Measurements from ENCODE around the gene TRPT1.
A peak's percentile ranks its signal among the peaks of the same experiment; 100 is the strongest.

Gene TRPT1

GRCh38 chr11:64248578-64248977 is 22.6 kb upstream of the TRPT1 start (continued):
- TF ChIP-seq PRDM10 (tag by site-specific recombination; IDR thresholded peaks at IDR 0.05) (no peak), ZBTB20 (tag by site-specific recombination; IDR thresholded peaks at IDR 0.05) (no peak), ZNF24 (tag by site-specific recombination; IDR thresholded peaks at IDR 0.05) (no peak), SCRT1 (tag by site-specific recombination; IDR thresholded peaks at IDR 0.05; ENCODE audit: borderline replicate concordance) (no peak), KLF8 (tag by site-specific recombination; IDR thresholded peaks at IDR 0.05) (no peak), GLI2 (tag by site-specific recombination; IDR thresholded peaks at IDR 0.05; ENCODE audit: borderline replicate concordance, low read depth) (no peak), KLF9 (tag by site-specific recombination; IDR thresholded peaks at IDR 0.05; ENCODE audit: low read depth) (no peak)

DNA sequence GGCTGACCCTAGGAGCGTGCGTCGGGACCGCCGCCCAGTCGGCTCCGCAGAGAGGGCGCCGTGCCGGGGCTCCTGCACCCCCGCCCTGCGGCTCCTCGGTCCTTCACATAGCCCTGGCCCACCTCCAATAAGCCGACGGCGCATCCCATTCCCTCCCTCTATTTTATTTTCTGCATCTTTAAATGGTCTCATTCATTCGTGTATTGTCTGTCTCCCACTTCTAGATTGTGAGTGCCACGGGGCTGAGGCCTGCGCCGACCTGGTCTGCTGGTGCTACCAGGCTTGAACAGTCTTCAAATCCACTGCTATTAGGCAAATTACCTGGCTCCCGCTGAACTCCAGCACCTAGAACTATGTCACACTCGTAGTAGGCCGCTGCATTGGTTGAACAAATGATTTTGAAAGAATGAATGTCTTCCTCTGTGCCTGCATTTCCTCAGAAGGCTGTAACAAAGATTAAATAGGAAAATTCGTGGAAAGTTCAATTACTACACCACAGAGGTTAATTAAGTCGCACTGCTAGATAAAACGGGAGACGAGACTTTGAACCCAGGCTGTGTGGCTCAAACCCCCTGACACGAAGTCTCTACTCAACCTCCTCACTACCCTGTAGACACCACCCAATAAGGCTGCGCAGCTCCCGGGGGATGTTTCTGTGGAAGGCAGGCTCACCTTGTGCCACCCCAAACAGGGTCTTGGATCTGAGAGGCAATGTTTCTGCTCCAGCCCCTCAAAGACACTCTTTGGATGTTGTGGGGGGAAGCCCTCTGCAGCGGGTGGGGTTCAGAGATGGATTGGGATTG is 21.9 kb upstream of the TRPT1 start:
- no peak overlapping the region for H3K27ac ChIP-seq (ENCODE audit: extremely low read depth, low read depth, low read length)
- peaks cover 0 to 20% of the 10 kb centered on the region in 2 experiments; a peak in 1 of 3 replicates for H3K36me3 ChIP-seq (ENCODE audit: control insufficient read depth in 2 of 2, insufficient read depth in 1 of 2, low read length in 2 of 2)
- H3K9me3 ChIP-seq (ENCODE audit: control insufficient read depth, insufficient read depth, low read depth, low read length), result no peaks in the 10 kb centered on the region
- H3K4me3 ChIP-seq (ENCODE audit: low read depth, low read length), result peak overlapping the region; percentile 1; the same call in 1 of the 2 replicates
- POLR2A ChIA-PET, result interaction anchor here (1.1 to 7.2 kb wide), 4 partner anchors 22 to 70 kb away, joined by 3 to 96 read pairs (median 6); partner anchors contain the start of genes NUDT22, PRDX5, TRMT112 and TRPT1
- H3K4me1 ChIP-seq (ENCODE audit: control insufficient read depth, insufficient read depth, low read length), result peaks cover 10% of the 10 kb centered on the region
- TF ChIP-seq, protein P1, sequence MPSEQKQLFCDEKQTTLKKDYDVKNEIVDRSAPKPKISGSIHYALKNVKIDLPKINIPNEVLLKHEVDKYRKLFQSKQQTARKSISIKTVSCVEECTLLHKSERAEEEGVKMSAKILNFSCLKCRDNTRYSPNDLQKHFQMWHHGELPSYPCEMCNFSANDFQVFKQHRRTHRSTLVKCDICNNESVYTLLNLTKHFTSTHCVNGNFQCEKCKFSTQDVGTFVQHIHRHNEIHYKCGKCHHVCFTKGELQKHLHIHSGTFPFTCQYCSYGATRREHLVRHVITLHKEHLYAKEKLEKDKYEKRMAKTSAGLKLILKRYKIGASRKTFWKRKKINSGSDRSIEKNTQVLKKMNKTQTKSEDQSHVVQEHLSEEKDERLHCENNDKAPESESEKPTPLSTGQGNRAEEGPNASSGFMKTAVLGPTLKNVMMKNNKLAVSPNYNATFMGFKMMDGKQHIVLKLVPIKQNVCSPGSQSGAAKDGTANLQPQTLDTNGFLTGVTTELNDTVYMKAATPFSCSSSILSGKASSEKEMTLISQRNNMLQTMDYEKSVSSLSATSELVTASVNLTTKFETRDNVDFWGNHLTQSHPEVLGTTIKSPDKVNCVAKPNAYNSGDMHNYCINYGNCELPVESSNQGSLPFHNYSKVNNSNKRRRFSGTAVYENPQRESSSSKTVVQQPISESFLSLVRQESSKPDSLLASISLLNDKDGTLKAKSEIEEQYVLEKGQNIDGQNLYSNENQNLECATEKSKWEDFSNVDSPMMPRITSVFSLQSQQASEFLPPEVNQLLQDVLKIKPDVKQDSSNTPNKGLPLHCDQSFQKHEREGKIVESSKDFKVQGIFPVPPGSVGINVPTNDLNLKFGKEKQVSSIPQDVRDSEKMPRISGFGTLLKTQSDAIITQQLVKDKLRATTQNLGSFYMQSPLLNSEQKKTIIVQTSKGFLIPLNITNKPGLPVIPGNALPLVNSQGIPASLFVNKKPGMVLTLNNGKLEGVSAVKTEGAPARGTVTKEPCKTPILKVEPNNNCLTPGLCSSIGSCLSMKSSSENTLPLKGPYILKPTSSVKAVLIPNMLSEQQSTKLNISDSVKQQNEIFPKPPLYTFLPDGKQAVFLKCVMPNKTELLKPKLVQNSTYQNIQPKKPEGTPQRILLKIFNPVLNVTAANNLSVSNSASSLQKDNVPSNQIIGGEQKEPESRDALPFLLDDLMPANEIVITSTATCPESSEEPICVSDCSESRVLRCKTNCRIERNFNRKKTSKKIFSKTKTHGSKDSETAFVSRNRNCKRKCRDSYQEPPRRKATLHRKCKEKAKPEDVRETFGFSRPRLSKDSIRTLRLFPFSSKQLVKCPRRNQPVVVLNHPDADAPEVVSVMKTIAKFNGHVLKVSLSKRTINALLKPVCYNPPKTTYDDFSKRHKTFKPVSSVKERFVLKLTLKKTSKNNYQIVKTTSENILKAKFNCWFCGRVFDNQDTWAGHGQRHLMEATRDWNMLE (tag by site-specific recombination; conservative IDR thresholded peaks at IDR 0.05; ENCODE audit: low read depth), result no peak
- TF ChIP-seq BCL11B (tag by site-specific recombination; IDR thresholded peaks at IDR 0.05; ENCODE audit: low read depth) (0 out of 2 replicates have a peak, but pooled peaks have one; percentile 2), ZBTB11 (tag by site-specific recombination; conservative IDR thresholded peaks at IDR 0.05; ENCODE audit: low read depth) (no peak), ZEB2 (tag by site-specific recombination; IDR thresholded peaks at IDR 0.05) (peak; percentile 3; the same call in 1 of the 2 replicates), ZNF600 (tag by site-specific recombination; IDR thresholded peaks at IDR 0.05) (no peak), ZNF10 (tag by site-specific recombination; IDR thresholded peaks at IDR 0.05) (0 out of 2 replicates have a peak, but pooled peaks have one; percentile 5), ZNF521 (tag by site-specific recombination; IDR thresholded peaks at IDR 0.05) (no peak), ZNF341 (tag by site-specific recombination; IDR thresholded peaks at IDR 0.05; ENCODE audit: low read depth) (peak; percentile 87), TCF7L2 (IDR thresholded peaks at IDR 0.05; ENCODE audit: borderline replicate concordance, low read depth, low read length) (no peak), ZNF654 (tag by site-specific recombination; IDR thresholded peaks at IDR 0.05; ENCODE audit: low read depth) (no peak), ZBTB26 (tag by site-specific recombination; optimal IDR thresholded peaks at IDR 0.05) (peak; percentile 30), KLF8 (tag by site-specific recombination; IDR thresholded peaks at IDR 0.05) (0 out of 2 replicates have a peak, but pooled peaks have one; percentile 4)
- TF ChIP-seq, protein P2, sequence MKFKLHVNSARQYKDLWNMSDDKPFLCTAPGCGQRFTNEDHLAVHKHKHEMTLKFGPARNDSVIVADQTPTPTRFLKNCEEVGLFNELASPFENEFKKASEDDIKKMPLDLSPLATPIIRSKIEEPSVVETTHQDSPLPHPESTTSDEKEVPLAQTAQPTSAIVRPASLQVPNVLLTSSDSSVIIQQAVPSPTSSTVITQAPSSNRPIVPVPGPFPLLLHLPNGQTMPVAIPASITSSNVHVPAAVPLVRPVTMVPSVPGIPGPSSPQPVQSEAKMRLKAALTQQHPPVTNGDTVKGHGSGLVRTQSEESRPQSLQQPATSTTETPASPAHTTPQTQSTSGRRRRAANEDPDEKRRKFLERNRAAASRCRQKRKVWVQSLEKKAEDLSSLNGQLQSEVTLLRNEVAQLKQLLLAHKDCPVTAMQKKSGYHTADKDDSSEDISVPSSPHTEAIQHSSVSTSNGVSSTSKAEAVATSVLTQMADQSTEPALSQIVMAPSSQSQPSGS (tag by site-specific recombination; IDR thresholded peaks at IDR 0.05; ENCODE audit: low read depth), result no peak
- CTCF ChIA-PET, result interaction anchor here (1.1 kb wide), 1 partner anchor 57 kb away, joined by 4 read pairs; no protein-coding TSS in a partner anchor

Data from HEK293 (cell line).